ENCODE data around the gene MCCC1.

Gene MCCC1

GRCh38 chr3:183131186-183131725 is 32.0 kb upstream of the MCCC1 start:
- no peak overlapping the region for H3K27ac ChIP-seq
- TF ChIP-seq ZFX (IDR thresholded peaks at IDR 0.05; ENCODE audit: borderline replicate concordance) (no peak), CTCF (IDR thresholded peaks at IDR 0.05) (no peak)

GRCh38 chr3:183129243-183129642 is 29.9 kb upstream of the MCCC1 start:
- H3K27ac ChIP-seq: no peak overlapping the region
- TF ChIP-seq CTCF (IDR thresholded peaks at IDR 0.05) (no peak), ZFX (IDR thresholded peaks at IDR 0.05; ENCODE audit: borderline replicate concordance) (no peak)

- H3K27ac ChIP-seq: no peak overlapping the region
- TF ChIP-seq CTCF (IDR thresholded peaks at IDR 0.05) (no peak), ZFX (IDR thresholded peaks at IDR 0.05; ENCODE audit: borderline replicate concordance) (no peak)
Observed at GRCh38 chr3:183128709-183129108, 29.4 kb upstream of the MCCC1 start.

GRCh38 chr3:183123891-183124290 is 24.6 kb upstream of the MCCC1 start:
- TF ChIP-seq CTCF (IDR thresholded peaks at IDR 0.05): no peak
- TF ChIP-seq ZFX (IDR thresholded peaks at IDR 0.05; ENCODE audit: borderline replicate concordance): no peak
- H3K27ac ChIP-seq: no peak overlapping the region

- H3K27ac ChIP-seq: no peak overlapping the region
Observed at GRCh38 chr3:183122257-183122932, 23.1 kb upstream of the MCCC1 start.

GRCh38 chr3:183120538-183121215 is 21.4 kb upstream of the MCCC1 start:
- no peak overlapping the region for H3K27ac ChIP-seq
- TF ChIP-seq ZFX (IDR thresholded peaks at IDR 0.05; ENCODE audit: borderline replicate concordance): no peak
- TF ChIP-seq CTCF (IDR thresholded peaks at IDR 0.05): no peak

More at GRCh38 chr3:183122257-183122932, 23.1 kb upstream of the MCCC1 start:
- TF ChIP-seq ZFX (IDR thresholded peaks at IDR 0.05; ENCODE audit: borderline replicate concordance): no peak
- peak; percentile 81 for TF ChIP-seq CTCF (IDR thresholded peaks at IDR 0.05)

GRCh38 chr3:183117056-183117455 is 17.8 kb upstream of the MCCC1 start:
- TF ChIP-seq CTCF (IDR thresholded peaks at IDR 0.05): no peak
- no peak for TF ChIP-seq ZFX (IDR thresholded peaks at IDR 0.05; ENCODE audit: borderline replicate concordance)

More at GRCh38 chr3:183117056-183117455, 17.8 kb upstream of the MCCC1 start:
- no peak overlapping the region for H3K27ac ChIP-seq

Measured in 22Rv1 (cell line).